HG03103 (cell line): Measurements from ENCODE around the gene ODF2.
"Not testable (repeated sequence)": the region's sequence is repeated elsewhere in the genome, so short reads cannot be mapped to it uniquely, and the experiment has no call there.

ENCODE experiments used
- ATAC-seq: cut with Tn5 transposase; IDR thresholded peaks from one replicate; pipeline ENCODE4 v1.9.1; 2021; ENCODE audit warnings: low read depth; ENCODE audit not compliant: unreplicated experiment

The ODF2 gene

GRCh38 chr9:128481561-128481960, 25.8 kb downstream of the ODF2 start:
- no peak for ATAC-seq

DNA sequence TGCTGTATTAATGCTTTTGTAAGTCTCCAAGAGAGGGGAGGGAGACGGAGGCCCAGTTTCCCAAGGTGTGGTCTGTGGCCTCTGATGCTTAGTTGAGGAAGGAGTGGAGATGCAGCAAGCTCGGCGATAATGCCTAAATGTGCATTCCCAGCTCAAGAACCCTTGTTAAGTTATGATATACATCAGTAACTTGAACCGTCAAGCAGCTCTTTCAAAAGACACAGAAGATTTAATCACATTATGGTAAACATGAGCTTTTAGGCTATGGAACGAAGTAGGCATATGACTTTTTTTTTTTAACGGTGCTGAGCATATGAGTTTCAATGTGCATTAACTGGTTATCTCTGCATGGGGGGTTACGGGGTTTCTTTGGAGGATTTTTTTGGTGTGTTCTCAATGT, 26.4 kb downstream of the ODF2 start:
- no peak for ATAC-seq

GRCh38 chr9:128484686-128485413, 29.0 kb downstream of the ODF2 start:
- ATAC-seq = no peak

GRCh38 chr9:128485414-128485855, 29.6 kb downstream of the ODF2 start:
- ATAC-seq = no peak

DNA sequence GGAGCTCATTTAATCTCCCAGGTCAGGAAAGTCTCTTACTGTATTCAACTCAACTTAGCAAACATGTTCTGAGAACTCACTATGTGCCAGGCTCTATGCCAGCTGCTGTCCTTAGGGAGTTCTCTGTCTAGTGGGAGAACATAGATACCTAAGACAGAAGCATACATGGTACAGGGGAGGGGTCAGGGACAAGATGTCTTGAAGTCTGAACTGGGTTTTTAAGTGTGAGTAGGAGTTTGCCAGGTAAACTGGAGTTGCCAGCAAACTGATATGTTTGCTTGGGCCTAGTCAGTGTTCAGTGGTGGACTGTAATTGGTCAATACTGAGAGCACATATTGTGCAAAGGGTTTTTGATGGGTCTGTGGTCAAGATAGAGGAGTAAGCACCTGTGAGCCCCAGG, 30.4 kb downstream of the ODF2 start:
- ATAC-seq = no peak

DNA sequence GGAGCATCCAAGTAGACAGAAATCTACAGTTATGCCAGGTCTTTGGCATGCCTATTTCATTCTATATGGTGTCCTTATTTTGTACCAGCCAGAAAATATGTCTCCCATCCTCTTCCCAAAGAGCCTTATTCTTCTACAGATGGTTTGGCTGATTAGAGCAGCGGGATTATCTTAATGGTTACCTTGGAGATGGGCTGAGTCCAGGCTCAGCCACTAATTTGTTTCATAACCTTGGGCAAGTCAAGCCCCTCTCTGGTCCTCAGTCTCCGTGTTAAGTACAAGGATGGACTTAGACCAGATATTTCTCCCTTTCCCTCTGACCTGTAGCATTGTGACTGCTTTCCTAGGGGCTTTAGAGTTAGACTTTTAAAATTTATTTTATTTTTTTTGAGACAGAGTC, 37.6 kb downstream of the ODF2 start:
- ATAC-seq = no peak

DNA sequence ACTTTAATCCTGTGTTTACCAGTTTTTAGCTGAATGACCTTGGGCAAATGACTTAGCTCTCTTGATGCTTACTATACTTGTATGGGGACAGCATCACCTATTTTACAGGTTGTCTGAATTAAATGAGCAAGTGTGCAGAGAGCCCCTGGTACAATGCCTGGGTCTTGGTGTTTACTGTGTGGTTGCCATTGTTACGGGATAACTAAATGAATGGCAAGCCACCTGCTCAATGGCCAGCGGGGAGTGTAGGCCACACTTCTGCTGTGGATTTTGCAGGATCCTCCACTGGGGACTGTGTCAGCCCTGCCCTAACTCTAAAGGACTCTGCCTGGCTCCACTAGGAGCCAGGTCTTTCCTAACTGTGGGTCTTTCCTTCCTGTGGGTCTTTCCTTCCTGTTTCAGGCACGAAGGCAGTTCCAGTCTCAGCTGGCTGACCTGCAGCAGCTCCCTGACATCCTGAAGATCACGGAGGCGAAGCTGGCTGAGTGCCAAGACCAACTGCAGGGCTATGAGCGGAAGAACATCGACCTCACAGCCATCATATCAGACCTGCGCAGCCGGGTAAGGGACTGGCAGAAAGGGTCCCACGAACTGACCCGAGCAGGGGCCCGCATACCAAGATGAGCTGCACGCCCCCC, 38.4 kb downstream of the ODF2 start:
- ATAC-seq = no peak

DNA sequence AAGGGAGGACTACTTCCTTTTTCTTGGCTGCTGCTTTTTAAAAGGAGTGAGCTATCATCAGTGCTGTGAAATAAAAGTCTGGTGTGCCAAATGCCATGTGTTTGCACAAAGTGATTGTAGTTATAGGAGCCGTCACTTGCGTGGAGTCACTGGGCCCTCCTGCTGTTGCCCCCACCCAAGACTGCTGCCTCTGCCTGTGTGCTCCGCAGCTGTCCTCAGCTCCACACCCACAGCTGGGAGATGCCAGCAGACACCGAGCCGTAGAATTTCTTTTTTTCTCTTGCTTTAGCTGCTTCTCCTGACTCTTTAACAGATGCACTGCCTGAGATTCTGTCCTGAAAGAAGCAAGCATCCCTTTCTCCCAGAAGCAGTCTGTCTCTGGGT, 38.9 kb downstream of the ODF2 start:
- ATAC-seq = no peak

DNA sequence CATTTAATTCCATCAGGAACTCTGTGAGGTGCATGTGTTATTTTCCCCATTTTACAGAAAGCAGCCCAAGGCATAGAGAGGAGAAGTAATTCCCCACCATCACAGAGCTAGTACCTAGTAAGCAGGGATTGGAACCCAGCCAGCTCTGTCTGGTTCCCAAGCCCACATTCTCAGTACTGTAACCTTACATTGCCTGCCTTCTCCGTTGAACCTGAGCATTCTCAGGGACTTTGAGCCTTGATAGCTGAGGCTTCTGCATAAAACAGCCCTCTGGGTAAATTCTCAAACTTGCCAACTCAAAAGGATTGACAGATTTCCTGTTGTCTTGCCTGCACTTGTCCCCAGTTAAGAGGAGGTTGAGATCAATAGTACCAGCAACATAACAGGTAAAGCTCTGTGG, 39.5 kb downstream of the ODF2 start:
- ATAC-seq = no peak

GRCh38 chr9:128495804-128496417, 40.1 kb downstream of the ODF2 start:
- ATAC-seq = no peak

DNA sequence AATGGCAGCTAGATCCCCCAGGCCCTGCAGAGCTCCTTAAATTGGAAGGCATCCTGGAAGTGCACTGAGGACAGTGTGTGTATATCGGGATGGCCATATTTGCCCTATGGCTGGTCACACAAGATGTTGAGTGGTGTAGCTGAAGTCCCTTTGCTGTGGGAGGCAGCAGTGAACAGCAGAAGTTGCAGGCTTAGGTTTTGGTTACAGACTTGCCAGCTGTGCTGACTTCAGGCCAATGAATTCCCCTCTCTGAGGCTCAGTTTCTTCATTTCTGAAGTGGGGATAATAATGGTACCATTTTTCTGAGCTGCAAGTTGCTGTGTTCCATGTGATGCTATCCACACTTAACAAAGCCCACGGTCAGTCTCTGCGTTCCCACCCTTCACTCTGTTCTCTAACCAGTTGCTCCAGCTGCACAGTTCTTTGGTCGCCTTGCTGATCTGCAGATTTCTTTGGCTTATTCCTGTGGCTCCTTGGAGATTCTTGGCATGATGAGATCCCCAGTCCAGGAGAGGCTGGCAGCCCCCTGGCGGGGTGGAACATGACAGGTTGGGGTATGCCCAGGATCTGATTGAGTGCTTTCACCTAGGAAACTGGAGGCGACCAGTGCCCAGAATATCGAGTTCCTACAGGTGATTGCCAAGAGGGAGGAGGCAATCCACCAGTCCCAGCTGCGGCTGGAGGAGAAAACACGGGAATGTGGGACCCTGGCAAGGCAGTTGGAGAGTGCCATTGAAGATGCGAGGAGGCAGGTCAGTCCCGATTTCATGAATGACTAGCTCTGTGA, 42.2 kb downstream of the ODF2 start:
- no peak for ATAC-seq

GRCh38 chr9:128498911-128499310, 43.1 kb downstream of the ODF2 start:
- ATAC-seq = no peak

DNA sequence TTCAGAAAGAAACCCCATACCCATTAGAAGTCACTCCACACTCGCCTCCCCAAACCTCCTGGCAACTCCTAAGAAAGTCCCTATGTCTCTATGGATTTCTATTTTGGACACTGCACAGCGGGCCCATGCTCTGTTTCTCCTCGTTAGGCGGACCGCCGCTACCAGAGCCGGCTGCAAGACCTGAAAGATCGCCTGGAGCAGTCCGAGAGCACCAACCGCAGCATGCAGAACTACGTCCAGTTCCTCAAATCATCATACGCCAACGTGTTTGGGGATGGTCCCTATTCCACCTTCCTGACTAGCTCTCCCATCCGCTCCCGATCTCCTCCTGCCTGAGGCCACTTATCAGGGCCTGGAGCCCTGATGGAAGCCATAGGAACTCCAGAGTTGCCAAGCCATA, 44.1 kb downstream of the ODF2 start:
- ATAC-seq = no peak

GRCh38 chr9:128503415-128503825, 47.6 kb downstream of the ODF2 start:
- not testable (repeated sequence) for ATAC-seq

GRCh38 chr9:128503870-128504269, 48.1 kb downstream of the ODF2 start:
- no peak for ATAC-seq

- peak; percentile 86 for ATAC-seq
Measured at GRCh38 chr9:128504485-128505413, 48.9 kb downstream of the ODF2 start, which contains the start of gene GLE1. TSS of gene GLE1 (plus strand) at chr9:128504719. CDS start at chr9:128504806, 87 bp downstream.

GRCh38 chr9:128505414-128505765, 49.6 kb downstream of the ODF2 start:
- no peak for ATAC-seq

DNA sequence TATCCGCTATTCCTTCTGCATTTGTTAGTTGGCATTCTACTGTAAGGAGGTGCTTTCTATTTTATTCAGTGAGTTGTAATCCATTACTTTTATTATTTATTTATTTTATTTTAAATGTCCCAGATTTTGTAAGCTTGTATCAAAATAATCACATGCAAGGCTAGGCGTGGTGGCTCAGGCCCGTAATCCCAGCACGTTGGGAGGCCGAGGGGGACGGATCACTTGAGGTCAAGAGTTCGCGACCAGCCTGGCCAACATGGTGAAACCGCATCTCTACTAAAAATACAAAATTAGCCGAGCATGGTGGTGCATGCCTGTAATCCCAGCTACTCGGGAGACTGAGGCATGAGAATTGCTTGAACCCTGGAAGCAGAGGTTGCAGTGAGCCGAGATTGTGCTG, 50.1 kb downstream of the ODF2 start:
- ATAC-seq = not testable (repeated sequence)

GRCh38 chr9:128512820-128513219, 57.0 kb downstream of the ODF2 start:
- ATAC-seq = no peak

- no peak for ATAC-seq
Measured at GRCh38 chr9:128521956-128522355, 66.2 kb downstream of the ODF2 start.
